Measurements from ENCODE around the gene SPINK4. TPM values are rescaled to one million over a fixed set of nuclear protein-coding genes. Genes with fewer than 3 reads are reported as not detected.

The SPINK4 gene
- total RNA-seq, 1 donor from 2014 or later = not detected

DNA sequence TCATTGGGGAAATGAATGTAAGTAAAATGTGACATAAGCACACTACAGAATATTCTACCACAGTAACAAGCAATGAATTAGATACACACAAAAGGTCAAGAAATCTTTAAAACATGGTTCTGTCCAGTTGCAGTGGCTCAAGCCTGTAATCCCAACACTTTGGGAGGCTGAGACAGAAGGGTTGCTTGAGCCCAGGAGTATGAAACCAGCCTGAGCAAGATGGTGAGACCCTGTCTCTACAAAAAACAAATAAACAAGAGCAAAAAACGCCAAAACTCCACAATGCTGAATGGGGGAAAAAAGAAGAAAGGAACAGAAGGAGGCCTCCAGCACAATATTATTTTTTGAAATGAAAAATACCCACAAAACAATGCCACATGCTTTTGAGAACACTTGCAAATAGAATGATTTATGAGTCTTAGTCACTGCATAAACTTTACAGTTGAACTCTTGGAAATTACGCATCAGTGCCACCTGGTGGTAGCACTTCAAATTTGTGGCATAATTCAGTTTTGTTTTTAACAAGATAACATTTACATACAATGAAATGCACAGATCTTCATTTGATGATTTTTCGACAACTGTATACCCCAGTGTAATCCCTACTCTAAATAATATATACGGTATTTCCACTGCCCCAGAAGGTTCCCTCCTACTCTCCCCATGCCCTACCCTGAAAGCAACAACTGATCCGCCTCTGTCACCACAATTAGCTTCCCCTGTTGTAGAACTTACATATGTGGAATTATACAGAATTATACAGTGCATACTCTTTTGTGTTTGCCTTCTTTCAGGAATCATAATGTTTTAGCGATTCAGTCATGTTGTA, 14.4 kb upstream of the SPINK4 start:
- no peaks in the 10 kb centered on the region for H3K9me3 ChIP-seq
- no peak overlapping the region for H3K27ac ChIP-seq
- H3K4me3 ChIP-seq = no peak overlapping the region
- H3K27me3 ChIP-seq = no peaks in the 10 kb centered on the region
- no peak for DNase-seq
- TF ChIP-seq, protein P1, sequence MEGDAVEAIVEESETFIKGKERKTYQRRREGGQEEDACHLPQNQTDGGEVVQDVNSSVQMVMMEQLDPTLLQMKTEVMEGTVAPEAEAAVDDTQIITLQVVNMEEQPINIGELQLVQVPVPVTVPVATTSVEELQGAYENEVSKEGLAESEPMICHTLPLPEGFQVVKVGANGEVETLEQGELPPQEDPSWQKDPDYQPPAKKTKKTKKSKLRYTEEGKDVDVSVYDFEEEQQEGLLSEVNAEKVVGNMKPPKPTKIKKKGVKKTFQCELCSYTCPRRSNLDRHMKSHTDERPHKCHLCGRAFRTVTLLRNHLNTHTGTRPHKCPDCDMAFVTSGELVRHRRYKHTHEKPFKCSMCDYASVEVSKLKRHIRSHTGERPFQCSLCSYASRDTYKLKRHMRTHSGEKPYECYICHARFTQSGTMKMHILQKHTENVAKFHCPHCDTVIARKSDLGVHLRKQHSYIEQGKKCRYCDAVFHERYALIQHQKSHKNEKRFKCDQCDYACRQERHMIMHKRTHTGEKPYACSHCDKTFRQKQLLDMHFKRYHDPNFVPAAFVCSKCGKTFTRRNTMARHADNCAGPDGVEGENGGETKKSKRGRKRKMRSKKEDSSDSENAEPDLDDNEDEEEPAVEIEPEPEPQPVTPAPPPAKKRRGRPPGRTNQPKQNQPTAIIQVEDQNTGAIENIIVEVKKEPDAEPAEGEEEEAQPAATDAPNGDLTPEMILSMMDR (IDR thresholded peaks at IDR 0.05) = peak; percentile 81
- H3K36me3 ChIP-seq = no peaks in the 10 kb centered on the region
- ATAC-seq = peak; percentile 47
- peaks cover 9% of the 10 kb centered on the region for H3K4me1 ChIP-seq
- intact Hi-C loops (cut with DNase I) = loop anchor here (5.0 kb wide), 1 partner anchor 143 kb away; no protein-coding TSS in a partner anchor

DNA sequence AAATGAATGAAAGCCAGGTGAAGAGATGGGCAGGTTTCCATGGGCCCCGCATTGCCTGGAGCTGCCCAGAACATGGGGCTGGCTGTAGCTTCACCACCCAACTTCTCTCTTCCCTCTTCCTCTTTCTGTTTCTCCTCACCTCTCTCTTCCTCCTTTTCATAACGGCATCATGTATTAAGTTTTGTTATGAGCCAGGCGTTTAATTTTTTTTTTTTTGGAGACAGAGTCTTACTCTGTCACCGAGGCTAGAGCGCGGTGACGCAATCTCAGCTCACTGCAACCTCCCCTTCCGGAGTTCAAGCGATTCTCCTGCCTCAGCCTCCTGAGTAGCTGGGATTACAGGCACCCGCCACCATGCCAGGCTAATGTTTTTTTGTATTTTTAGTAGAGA, 13.0 kb upstream of the SPINK4 start:
- Histone ChIP-seq H3K27ac (no peak overlapping the region), H3K27me3 (no peaks in the 10 kb centered on the region), H3K4me3 (no peak overlapping the region), H3K9me3 (no peaks in the 10 kb centered on the region), H3K4me1 (peaks cover 9% of the 10 kb centered on the region), H3K36me3 (no peaks in the 10 kb centered on the region)
- TF ChIP-seq, protein P1 (IDR thresholded peaks at IDR 0.05) = no peak
- peak; percentile 81 for DNase-seq
- intact Hi-C loops (cut with DNase I) = loop anchor here (5.0 kb wide), 1 partner anchor 145 kb away; no protein-coding TSS in a partner anchor
- peak; percentile 64 for ATAC-seq

DNA sequence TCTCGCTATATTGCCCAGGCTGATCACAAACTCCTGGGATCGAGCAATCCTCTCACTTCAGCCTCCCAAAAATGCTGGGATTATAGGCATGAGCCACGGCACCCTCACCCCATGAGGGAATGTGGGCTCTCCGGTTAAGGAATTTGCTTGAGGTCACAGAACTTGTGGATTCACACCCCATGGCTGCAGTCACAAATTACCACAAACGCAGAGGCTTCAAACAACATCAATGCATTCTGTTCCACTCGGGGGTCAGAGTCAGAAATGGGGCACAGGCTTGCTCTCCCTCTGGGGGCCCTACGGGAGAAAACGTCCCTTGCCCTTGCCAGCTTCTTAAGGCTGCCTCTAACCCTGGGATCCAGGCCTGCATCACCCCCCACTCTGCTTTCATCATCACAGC, 12.2 kb upstream of the SPINK4 start:
- TF ChIP-seq, protein P1 (IDR thresholded peaks at IDR 0.05) = no peak
- intact Hi-C loops (cut with DNase I) = loop anchor here (5.0 kb wide), 1 partner anchor 145 kb away; no protein-coding TSS in a partner anchor
- Histone ChIP-seq H3K4me3 (no peak overlapping the region), H3K36me3 (no peaks in the 10 kb centered on the region), H3K27ac (no peak overlapping the region), H3K27me3 (no peaks in the 10 kb centered on the region), H3K4me1 (peaks cover 9% of the 10 kb centered on the region), H3K9me3 (no peaks in the 10 kb centered on the region)
- DNase-seq = no peak
- no peak for ATAC-seq

DNA sequence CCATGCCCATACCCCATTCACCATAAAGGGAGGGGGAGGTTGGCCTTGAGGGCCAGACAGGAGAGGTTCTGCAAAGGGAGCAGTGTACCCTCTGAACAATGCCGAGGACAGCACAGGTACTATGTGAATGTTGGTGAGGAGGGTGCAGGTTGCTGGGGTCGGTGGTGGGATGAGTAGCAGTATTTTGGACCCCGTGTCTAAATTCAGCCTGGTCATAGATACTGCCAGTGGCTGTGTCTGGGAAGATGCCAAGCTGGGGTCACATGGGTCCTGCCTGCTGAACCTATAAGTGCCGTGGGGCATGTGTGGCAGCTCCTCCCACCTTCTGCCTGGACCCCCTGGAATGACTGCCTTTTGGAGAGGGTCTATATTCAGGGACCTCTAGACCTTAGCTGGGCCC, 11.4 kb upstream of the SPINK4 start:
- no peaks in the 10 kb centered on the region for H3K36me3 ChIP-seq
- TF ChIP-seq, protein P1 (IDR thresholded peaks at IDR 0.05) = no peak
- intact Hi-C loops (cut with DNase I) = loop anchor here (5.0 kb wide), 1 partner anchor 146 kb away; no protein-coding TSS in a partner anchor
- ATAC-seq = no peak
- H3K4me1 ChIP-seq = peaks cover 9% of the 10 kb centered on the region
- H3K27me3 ChIP-seq = no peaks in the 10 kb centered on the region
- H3K4me3 ChIP-seq = no peak overlapping the region
- no peaks in the 10 kb centered on the region for H3K9me3 ChIP-seq
- DNase-seq = no peak
- H3K27ac ChIP-seq = no peak overlapping the region

DNA sequence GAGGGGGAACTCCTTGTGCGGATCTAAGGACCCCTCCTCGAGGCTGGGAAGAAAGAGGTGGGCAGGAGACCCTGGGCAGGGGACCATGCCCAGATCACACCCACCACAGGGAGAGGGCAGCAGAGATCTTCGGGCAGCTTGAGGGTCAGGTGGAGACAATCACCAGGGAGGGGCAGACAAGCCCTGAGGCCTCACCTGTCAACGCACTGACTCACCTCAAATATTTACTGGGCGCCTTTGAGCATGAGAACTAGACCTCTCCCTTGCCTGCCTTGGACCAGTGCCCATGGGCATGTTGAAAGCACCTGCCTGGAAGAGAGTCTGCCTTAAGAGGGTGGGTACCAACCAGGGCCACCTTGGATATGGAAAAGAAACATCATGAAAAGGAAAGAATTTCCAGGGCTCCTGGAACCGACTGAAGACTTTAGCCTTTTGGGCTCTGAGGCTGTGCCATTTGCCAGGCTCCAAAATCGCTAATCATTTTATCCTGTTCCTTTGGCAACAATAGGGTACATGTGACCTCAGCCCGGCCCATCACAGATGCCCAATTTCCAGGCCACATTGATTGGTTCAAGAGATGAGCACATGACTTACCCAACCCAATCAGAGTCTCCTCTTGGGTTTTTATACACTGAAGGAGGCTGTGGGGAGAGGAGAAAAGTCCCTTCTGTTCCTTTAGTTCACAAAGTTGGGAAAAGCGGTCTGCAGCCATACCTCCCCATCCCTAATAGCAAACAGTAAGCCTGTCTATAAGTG, 10.4 kb upstream of the SPINK4 start:
- no peaks in the 10 kb centered on the region for H3K27me3 ChIP-seq
- DNase-seq (peak; percentile 88), ATAC-seq (peak; percentile 88)
- H3K36me3 ChIP-seq = no peaks in the 10 kb centered on the region
- no peak overlapping the region for H3K27ac ChIP-seq
- TF ChIP-seq, protein P1 (IDR thresholded peaks at IDR 0.05) = peak; percentile 30
- intact Hi-C loops (cut with DNase I) = loop anchor here (5.0 kb wide), 1 partner anchor 147 kb away; no protein-coding TSS in a partner anchor
- peaks cover 9% of the 10 kb centered on the region for H3K4me1 ChIP-seq
- H3K9me3 ChIP-seq = no peaks in the 10 kb centered on the region
- no peak overlapping the region for H3K4me3 ChIP-seq
